Smooth muscle cell of the umbilical artery (primary cell): ENCODE results near the gene WDFY3. TPM values are rescaled to one million over a fixed set of nuclear protein-coding genes. Genes with fewer than 3 reads are reported as not detected.

Experiments used
- total RNA-seq: library from RNA; depleted of rRNA; stranded (reverse); fragments of >200 nt; gene quantifications from 2 replicates; pipeline ENCODE4 v1.2.3, GENCODE V29; 2014

Gene WDFY3, protein sequence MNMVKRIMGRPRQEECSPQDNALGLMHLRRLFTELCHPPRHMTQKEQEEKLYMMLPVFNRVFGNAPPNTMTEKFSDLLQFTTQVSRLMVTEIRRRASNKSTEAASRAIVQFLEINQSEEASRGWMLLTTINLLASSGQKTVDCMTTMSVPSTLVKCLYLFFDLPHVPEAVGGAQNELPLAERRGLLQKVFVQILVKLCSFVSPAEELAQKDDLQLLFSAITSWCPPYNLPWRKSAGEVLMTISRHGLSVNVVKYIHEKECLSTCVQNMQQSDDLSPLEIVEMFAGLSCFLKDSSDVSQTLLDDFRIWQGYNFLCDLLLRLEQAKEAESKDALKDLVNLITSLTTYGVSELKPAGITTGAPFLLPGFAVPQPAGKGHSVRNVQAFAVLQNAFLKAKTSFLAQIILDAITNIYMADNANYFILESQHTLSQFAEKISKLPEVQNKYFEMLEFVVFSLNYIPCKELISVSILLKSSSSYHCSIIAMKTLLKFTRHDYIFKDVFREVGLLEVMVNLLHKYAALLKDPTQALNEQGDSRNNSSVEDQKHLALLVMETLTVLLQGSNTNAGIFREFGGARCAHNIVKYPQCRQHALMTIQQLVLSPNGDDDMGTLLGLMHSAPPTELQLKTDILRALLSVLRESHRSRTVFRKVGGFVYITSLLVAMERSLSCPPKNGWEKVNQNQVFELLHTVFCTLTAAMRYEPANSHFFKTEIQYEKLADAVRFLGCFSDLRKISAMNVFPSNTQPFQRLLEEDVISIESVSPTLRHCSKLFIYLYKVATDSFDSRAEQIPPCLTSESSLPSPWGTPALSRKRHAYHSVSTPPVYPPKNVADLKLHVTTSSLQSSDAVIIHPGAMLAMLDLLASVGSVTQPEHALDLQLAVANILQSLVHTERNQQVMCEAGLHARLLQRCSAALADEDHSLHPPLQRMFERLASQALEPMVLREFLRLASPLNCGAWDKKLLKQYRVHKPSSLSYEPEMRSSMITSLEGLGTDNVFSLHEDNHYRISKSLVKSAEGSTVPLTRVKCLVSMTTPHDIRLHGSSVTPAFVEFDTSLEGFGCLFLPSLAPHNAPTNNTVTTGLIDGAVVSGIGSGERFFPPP (N-terminal part only)
- total RNA-seq, result 62.7 and 99.5 TPM in 2 replicates

GRCh38 chr4:84966382-84967242 lies at the start of gene WDFY3:
Gene WDFY3 (minus strand): TSS chr4:84966690. CDS start chr4:84860591, 106,099 bp downstream.

